GM12878 (cell line): ENCODE data around the gene EPHA4. TPM values are rescaled to one million over a fixed set of nuclear protein-coding genes. Genes with fewer than 3 reads are reported as not detected.

Experiments used
- ATAC-seq: fragments of 200-7000 bp; cut with Tn5 transposase; 3 replicates; pipeline ENCODE4 v1.9.1; 2020; ENCODE audit warnings: mild to moderate bottlenecking, moderate library complexity
- BruUV-seq: library from RNA; stranded (reverse); fragments of 400-500 nt; replicated peaks from 2 replicates; lab custom pipeline; 2021; lab: Mats Ljungman, UMichigan
- CTCF ChIA-PET: fragments of 300-600 bp; sonication (Branson Sonifier 250); formaldehyde crosslinking; extraction: SDS; loops from one replicate; lab custom pipeline; 2021; ENCODE audit warnings: inconsistent platforms; lab: Yijun Ruan, JAX
- POLR2A ChIA-PET: fragments of 350-600 bp; formaldehyde crosslinking; extraction: SDS; loops from one replicate; lab custom pipeline; 2021; ENCODE audit warnings: inconsistent platforms; lab: Charles Lee
- RAD21 ChIA-PET: fragments of 300-600 bp; sonication (Branson Sonifier 250); formaldehyde crosslinking; loops from one replicate; lab custom pipeline; 2023; ENCODE audit warnings: antibody characterized with exemption; ENCODE audit not compliant: unreplicated experiment; lab: Charles Lee
- SMC1A ChIA-PET: fragments of 300-600 bp; sonication (Branson Sonifier 250); formaldehyde crosslinking; loops from one replicate; lab custom pipeline; 2023; ENCODE audit not compliant: unreplicated experiment, uncharacterized antibody; lab: Charles Lee
- DNase-seq: peaks from one replicate; pipeline ENCODE4 v3.0.0-alpha.2; 2011; ENCODE audit warnings: low read depth, low spot score
- FAIRE-seq: peaks from 3 replicates; lab custom pipeline; 2011; peaks lifted over from hg19 to GRCh38; lab: Jason Lieb, UNC
- H2AFZ ChIP-seq: 2 replicates; pipeline ENCODE4 v1.6.0; 2011; ENCODE audit warnings: low read depth, low read length, control low read depth; ENCODE audit not compliant: control insufficient read depth
- H3K27ac ChIP-seq: 2 replicates; pipeline ENCODE4 v1.5.1; 2011; ENCODE audit warnings: control low read depth; ENCODE audit not compliant: control insufficient read depth, insufficient read depth
- H3K27me3 ChIP-seq, 2 experiments: replicated peaks in 1 of 2; 2 replicates each; pipeline versions ENCODE4 v1.6.0 to v1.6.1; 2011; ENCODE audit warnings: low read length in 1 of 2; ENCODE audit not compliant: control insufficient read depth in 2 of 2, insufficient read depth in 2 of 2
- H3K36me3 ChIP-seq, 2 experiments: 2 replicates each; pipeline ENCODE4 v1.5.1; 2011; ENCODE audit warnings: low read length in 1 of 2; ENCODE audit not compliant: control insufficient read depth in 2 of 2, insufficient read depth in 2 of 2
- H3K4me1 ChIP-seq: 2 replicates; pipeline ENCODE4 v1.6.1; 2011; ENCODE audit warnings: mild to moderate bottlenecking, low read length, moderate library complexity, mixed read lengths; ENCODE audit not compliant: control insufficient read depth, insufficient read depth
- H3K4me2 ChIP-seq: 2 replicates; pipeline ENCODE4 v1.6.0; 2011; ENCODE audit warnings: control low read depth; ENCODE audit not compliant: control insufficient read depth, insufficient read depth
- H3K4me3 ChIP-seq: fragments of 200-600 bp; sonication (generic); 2 replicates; pipeline ENCODE4 v1.5.1; 2016
- H3K79me2 ChIP-seq: 2 replicates; pipeline ENCODE4 v1.6.0; 2011; ENCODE audit warnings: low read length; ENCODE audit not compliant: control insufficient read depth, insufficient read depth
- H3K9ac ChIP-seq: 2 replicates; pipeline ENCODE4 v1.8.0; 2011; ENCODE audit warnings: low read length, control low read depth, mixed read lengths; ENCODE audit not compliant: control insufficient read depth, insufficient read depth
- H3K9me3 ChIP-seq: replicated peaks from 3 replicates; pipeline ENCODE4 v1.5.1; 2011; ENCODE audit warnings: mild to moderate bottlenecking, low read length; ENCODE audit not compliant: control insufficient read depth, insufficient read depth
- H4K20me1 ChIP-seq: 2 replicates; pipeline ENCODE4 v1.6.0; 2011; ENCODE audit not compliant: control insufficient read depth, insufficient read depth
- BCL3 ChIP-seq: IDR thresholded peaks from 2 replicates; pipeline ENCODE4 v1.6.1; 2011; ENCODE audit warnings: borderline replicate concordance, low read depth, mild to moderate bottlenecking, moderate library complexity, low read length; ENCODE audit not compliant: insufficient read depth, poor library complexity, severe bottlenecking
- KDM1A ChIP-seq: fragments of 200-600 bp; sonication (generic); IDR thresholded peaks from 2 replicates; pipeline ENCODE4 v1.6.1; 2016; ENCODE audit warnings: borderline replicate concordance
- LARP7 ChIP-seq: fragments of 450-650 bp; IDR thresholded peaks from 2 replicates; pipeline ENCODE4 v1.6.1; 2017; ENCODE audit warnings: mild to moderate bottlenecking
- MXI1 ChIP-seq: fragments of 150-350 bp; IDR thresholded peaks from 2 replicates; pipeline ENCODE4 v1.6.1; 2011; ENCODE audit warnings: low read depth, mild to moderate bottlenecking, inconsistent platforms, low read length, improper control_type of control experiment
- RBBP5 ChIP-seq: fragments of 200-600 bp; sonication (generic); conservative IDR thresholded peaks from 2 replicates; pipeline ENCODE4 v1.6.1; 2016
- RUNX3 ChIP-seq: IDR thresholded peaks from 2 replicates; pipeline ENCODE4 v1.6.1; 2012; ENCODE audit warnings: low read length, inconsistent platforms
- TCF3 ChIP-seq: IDR thresholded peaks from 2 replicates; pipeline ENCODE4 v1.6.1; 2012; ENCODE audit warnings: low read depth, mild to moderate bottlenecking, low read length, borderline replicate concordance; ENCODE audit not compliant: insufficient read depth
- USF1 ChIP-seq: IDR thresholded peaks from 2 replicates; pipeline ENCODE4 v1.6.1; 2011; ENCODE audit warnings: borderline replicate concordance, low read depth, mild to moderate bottlenecking, moderate library complexity, mixed read lengths, low read length; ENCODE audit not compliant: insufficient read depth; ENCODE audit errors: extremely low read length
- ZBTB40 ChIP-seq: fragments of 450-650 bp; IDR thresholded peaks from 2 replicates; pipeline ENCODE4 v1.6.1; 2016; ENCODE audit warnings: mild to moderate bottlenecking, moderate library complexity, borderline replicate concordance
- ZZZ3 ChIP-seq: IDR thresholded peaks from 2 replicates; pipeline ENCODE4 v1.6.1; 2011; ENCODE audit warnings: low read depth; ENCODE audit not compliant: control insufficient read depth, insufficient read length
- WGBS: methylation state at CpG from one replicate; pipeline ENCODE4 v1.1.6; 2016; ENCODE audit warnings: low lambda C conversion rate; ENCODE audit not compliant: insufficient replicate concordance, insufficient coverage; ENCODE audit errors: missing lambda C conversion rate; 5-methylcytosine and 5-hydroxymethylcytosine counted together
- in situ Hi-C: fragments of 300-500 bp; cut with MboI; formaldehyde crosslinking; loops from 9 replicates; pipeline ENCODE4 v1.14.3; 2018; ENCODE audit warnings: mixed read lengths
- intact Hi-C: fragments of 100-400 bp; cut with micrococcal nuclease; formaldehyde crosslinking; loops from one replicate; pipeline ENCODE4 v1.14.2; 2022; ENCODE audit not compliant: unreplicated experiment
- polyA plus RNA-seq, 11 experiments: library from polyadenylated mRNA; depleted of rRNA in 4 of 11; unstranded in 6 of 11; stranded (reverse) in 5 of 11; fragments of >200 nt; fragmentation: Nextera tagmentation in 4 of 11; fragmentation: Illumina TruSeq in 1 of 11; extraction: Ambion mirVana in 4 of 11; extraction: Trizol in 1 of 11; gene quantifications; 1 replicate in 1 of 11; 2 replicates in 10 of 11; pipeline versions ENCODE4 v1.2.1 to v1.2.3, GENCODE V29; 2011 to 2016; ENCODE audit warnings: inconsistent platforms in 2 of 11, missing spikeins in 2 of 11, low read depth in 1 of 11
- total RNA-seq, 4 experiments: library from RNA; depleted of rRNA in 3 of 4; stranded (reverse); fragments of >200 nt in 3 of 4; fragmentation: Illumina TruSeq in 1 of 4; extraction: Trizol in 1 of 4; gene quantifications; 2 replicates each; pipeline versions ENCODE4 v1.2.1 to v1.2.3, GENCODE V29; 2013 to 2021

The EPHA4 gene
- total and polyA plus RNA-seq, 10 of the 15 experiments (the other 5 are each of a cell fraction or from before 2014, with no cell fraction given), result 0.06 to 1.5 (median 0.33) TPM; not detected in 1

GRCh38 chr2:221423210-221423804 is 148.8 kb downstream of the EPHA4 start:
- no peak overlapping the region for H3K9ac ChIP-seq
- ChIA-PET SMC1A (no interaction called here), RAD21 (no interaction called here), CTCF (no interaction called here), POLR2A (no interaction called here)
- no peaks in the 10 kb centered on the region for H3K9me3 ChIP-seq
- no peak overlapping the region for H2AFZ ChIP-seq
- no peak for ATAC-seq
- TF ChIP-seq RUNX3 (no peak), ZBTB40 (no peak), TCF3 (no peak), ZZZ3 (no peak), BCL3 (no peak), USF1 (no peak), RBBP5 (no peak), KDM1A (no peak), MXI1 (no peak), LARP7 (no peak)
- BruUV-seq, result no TSS peak
- no peaks in the 10 kb centered on the region; a peak in 1 of 4 replicates for H3K27me3 ChIP-seq
- H3K4me3 ChIP-seq, result no peak overlapping the region
- no peaks in the 10 kb centered on the region for H4K20me1 ChIP-seq
- in situ Hi-C loops (no loop called here), intact Hi-C loops (no loop called here)
- H3K36me3 ChIP-seq, result no peaks in the 10 kb centered on the region
- H3K4me2 ChIP-seq, result no peak overlapping the region
- H3K79me2 ChIP-seq, result no peaks in the 10 kb centered on the region
- WGBS, result 67% methylated on average over 3 of the region's 3 CpGs
- no peak for DNase-seq
- no peak overlapping the region for H3K27ac ChIP-seq
- no peak for FAIRE-seq
- no peaks in the 10 kb centered on the region for H3K4me1 ChIP-seq
